Ovary (tissue), 3 donors: ENCODE measurements around the gene SSR1.

ENCODE experiments used
- POLR2A ChIP-seq: fragments of 450-650 bp; IDR thresholded peaks from one replicate; pipeline ENCODE4 v1.6.1; 2017; ENCODE audit warnings: antibody characterized with exemption, mild to moderate bottlenecking, moderate library complexity
- TF ChIP-seq, protein P1 (sequence below), 3 donors: fragments of 450-650 bp in 2 of 3; fragments of 200-600 bp in 1 of 3; IDR thresholded peaks; one replicate each; pipeline versions ENCODE4 v1.5.1 to v1.8.0; 2016 to 2022; ENCODE audit warnings: antibody characterized with exemption in 3 of 3, mild to moderate bottlenecking in 1 of 3
- donor health status: DM: no; HTN: no; CAD: no.

DNA sequence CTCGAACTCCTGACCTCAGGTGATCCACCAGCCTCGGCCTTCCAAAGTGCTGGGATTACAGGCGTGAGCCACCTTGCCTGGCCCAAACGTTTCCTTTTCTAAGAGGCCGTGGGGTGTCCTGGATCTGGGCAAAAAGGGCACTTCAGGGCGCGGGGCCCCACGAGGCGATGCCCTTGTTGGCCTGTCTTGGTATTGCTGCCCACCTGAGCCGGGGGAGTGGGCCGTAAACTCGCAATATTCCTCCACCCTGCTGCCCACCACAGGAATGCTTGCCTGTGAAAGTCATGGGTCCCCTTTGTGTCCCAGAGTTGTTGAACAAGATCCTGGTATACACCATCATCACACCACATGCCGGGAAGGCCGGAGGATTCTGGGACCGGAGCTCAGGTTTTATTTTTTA is 49.0 kb downstream of the SSR1 start:
- TF ChIP-seq POLR2A: no peak
- TF ChIP-seq, protein P1, sequence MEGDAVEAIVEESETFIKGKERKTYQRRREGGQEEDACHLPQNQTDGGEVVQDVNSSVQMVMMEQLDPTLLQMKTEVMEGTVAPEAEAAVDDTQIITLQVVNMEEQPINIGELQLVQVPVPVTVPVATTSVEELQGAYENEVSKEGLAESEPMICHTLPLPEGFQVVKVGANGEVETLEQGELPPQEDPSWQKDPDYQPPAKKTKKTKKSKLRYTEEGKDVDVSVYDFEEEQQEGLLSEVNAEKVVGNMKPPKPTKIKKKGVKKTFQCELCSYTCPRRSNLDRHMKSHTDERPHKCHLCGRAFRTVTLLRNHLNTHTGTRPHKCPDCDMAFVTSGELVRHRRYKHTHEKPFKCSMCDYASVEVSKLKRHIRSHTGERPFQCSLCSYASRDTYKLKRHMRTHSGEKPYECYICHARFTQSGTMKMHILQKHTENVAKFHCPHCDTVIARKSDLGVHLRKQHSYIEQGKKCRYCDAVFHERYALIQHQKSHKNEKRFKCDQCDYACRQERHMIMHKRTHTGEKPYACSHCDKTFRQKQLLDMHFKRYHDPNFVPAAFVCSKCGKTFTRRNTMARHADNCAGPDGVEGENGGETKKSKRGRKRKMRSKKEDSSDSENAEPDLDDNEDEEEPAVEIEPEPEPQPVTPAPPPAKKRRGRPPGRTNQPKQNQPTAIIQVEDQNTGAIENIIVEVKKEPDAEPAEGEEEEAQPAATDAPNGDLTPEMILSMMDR (IDR thresholded peaks at IDR 0.05): no peak
